Effector CD8-positive, alpha-beta T cell (primary cell): ENCODE data around the gene TFCP2L1.

Experiments used
- DNase-seq: peaks from one replicate; lab custom pipeline; 2025; lab: John Stamatoyannopoulos, UW

Gene TFCP2L1

DNA sequence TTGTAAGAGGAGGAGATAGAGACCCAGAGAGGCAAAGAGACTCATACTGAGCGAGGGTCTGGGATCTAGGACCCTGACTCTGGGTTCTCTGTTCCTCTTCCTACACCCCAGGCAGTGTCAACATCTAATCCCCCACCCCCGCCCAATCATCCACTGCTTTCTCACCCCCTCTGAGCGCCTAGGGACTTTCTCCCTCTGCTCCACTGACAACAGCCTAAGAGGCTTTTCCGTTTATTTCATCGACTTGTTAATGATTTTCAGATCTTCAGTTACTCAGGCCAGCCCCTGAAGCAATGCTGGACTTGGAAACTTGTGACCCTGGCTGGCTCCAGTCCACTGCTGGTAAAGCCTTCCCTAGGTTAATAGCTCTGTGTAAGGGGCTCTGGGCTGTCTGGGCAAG, 65.1 kb downstream of the TFCP2L1 start:
- no peak for DNase-seq

GRCh38 chr2:121218386-121218938, 66.5 kb downstream of the TFCP2L1 start:
- no peak for DNase-seq

- DNase-seq, result no peak
These were observed 67.4 kb downstream of the TFCP2L1 start for GRCh38 chr2:121217627-121218026.

- DNase-seq, result no peak
These were observed 70.7 kb downstream of the TFCP2L1 start for GRCh38 chr2:121214296-121214695.

GRCh38 chr2:121213386-121213785, 71.6 kb downstream of the TFCP2L1 start:
- DNase-seq, result no peak

DNA sequence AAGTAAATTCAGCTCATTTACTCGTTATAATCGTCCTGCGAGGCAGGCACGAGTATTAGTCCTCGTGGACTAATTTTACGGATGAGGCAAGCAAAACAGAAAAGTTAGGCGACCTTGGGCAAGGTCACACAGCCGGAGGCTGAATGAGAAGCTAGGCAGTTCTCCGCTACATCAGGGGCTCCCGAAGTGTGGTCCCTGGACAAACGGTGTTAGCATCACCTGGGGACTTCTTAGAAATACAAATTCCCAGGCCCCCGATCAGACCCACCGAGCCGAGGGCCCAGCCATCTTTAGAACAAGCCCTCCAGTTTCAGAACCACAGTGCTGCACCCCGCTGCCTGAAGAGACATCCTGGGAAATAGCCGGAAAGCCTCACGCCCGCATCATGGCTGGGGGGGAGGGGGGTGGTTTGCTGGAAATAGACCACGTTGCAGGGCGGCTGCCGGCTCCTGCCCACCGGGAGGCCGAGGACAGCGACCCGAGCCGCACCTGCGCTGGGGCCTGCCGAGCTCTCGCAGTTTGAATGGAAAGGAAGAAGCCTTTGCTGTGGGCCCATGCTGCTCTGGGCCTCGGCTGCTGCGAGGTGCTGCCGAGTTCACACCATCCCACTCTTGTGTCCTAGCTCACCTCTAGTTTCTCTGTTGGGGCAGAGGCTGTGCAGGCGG, 72.2 kb downstream of the TFCP2L1 start:
- DNase-seq, result no peak

DNA sequence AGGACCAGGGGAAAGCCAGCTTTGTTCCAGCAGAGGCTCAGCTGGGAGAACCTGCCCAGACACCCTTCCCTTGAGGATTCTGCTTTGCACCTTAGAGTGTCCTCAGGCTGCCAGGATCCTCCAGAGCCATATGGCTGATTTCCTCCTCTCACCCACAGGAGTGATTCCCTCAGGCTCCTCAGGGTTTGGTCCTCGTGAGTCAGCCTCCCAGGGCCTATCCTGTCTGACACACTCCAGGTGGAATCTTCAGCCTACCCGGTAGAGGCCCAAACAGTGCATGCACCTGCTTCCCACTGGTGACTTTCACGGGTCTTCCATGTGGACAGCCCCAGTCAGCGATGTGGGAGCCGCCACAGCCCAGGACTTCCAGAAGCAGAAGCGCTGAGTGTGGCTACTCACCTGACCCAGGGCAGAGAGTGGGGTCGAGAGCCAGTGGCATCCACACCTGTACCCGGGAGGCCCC, 73.3 kb downstream of the TFCP2L1 start:
- no peak for DNase-seq

DNA sequence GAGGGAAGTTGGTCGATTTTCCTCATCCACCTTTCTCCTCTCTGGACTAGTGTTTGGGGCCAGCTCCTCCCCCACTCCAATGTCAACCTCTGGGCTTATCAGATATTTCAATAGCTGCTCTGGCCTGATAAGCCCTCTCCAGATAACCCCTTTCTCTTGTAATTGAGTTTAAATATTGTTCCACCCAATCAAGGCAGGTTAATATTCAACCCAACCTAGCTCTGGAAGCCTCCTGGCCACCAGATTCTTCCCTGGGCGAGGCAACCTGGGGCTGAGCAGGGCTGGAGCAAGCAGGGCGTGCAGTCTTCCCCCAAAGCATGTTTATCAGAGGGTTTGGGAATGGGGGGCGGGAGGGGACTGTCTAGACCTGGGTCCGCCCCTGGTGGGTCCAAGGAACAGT, 73.8 kb downstream of the TFCP2L1 start:
- no peak for DNase-seq

DNA sequence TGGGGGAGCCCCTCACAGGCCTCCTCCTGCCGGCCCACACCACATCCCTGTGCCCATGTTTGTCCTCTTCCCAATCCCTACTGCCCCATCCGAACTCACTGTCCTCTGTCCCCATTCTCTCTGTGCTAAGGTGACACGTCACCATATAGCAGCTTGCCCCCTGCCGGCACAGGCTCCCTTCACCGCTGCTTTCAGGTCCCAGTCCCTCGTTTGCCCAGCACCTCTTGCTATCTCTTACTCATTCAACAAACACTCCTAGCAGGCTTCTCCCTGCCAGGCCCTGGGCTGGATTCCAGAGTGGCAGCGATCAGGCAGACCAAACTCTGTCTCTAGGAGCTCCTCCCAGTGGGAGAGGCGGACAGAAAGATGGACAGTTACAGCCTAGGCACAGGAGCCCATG, 74.3 kb downstream of the TFCP2L1 start:
- no peak for DNase-seq

DNA sequence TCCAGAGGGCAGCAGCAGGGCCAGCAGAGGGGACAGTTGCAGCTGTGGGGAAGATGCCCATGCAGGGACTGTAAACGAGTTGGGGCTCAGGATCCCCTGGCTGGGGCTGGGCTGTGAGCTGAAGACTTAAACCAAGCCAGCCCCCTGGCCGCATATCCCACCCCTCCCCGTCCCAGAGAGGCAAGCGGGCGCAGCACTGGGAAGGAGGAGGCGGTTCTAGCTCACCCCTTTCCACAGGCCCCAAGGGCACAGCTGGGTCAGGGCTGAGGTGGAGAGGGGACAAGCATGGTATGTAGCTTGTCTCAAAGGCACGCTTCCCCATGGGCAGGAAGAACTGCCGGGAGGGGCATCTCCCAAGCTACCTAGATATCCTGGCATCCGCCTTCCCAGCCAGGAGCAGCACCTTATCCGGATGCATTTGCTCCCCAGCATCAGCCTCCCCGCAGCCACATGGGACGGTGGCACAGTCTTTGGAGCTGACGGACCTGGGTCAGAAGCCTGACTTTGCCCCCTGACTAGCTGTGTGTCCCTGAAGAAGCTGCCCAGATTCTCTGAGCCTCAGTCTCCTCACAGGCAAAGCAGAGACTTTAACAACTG, 75.9 kb downstream of the TFCP2L1 start:
- no peak for DNase-seq

DNA sequence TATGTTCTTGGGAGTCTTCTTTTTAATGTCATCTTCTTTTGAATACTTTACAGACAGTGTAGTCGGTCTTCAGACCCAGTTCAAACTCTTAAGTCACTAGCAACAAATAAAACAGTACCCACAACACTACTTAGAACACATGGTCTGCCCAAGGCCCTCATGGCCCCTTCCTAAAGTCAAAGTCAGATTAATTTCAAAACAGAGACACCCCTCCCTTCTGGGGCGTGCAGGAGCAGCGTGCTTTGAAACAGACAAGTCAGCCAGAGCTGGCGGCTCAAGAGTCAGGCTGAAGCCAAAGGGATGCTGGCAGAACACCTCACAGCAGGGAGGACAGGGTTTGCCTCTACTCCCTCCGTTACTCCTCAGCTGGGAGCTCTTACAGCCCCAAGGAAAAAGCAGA, 77.5 kb downstream of the TFCP2L1 start:
- no peak for DNase-seq

- DNase-seq, result no peak
These were observed 79.6 kb downstream of the TFCP2L1 start for GRCh38 chr2:121205321-121205942.

- no peak for DNase-seq
These were observed 81.3 kb downstream of the TFCP2L1 start for GRCh38 chr2:121203591-121204249.

DNA sequence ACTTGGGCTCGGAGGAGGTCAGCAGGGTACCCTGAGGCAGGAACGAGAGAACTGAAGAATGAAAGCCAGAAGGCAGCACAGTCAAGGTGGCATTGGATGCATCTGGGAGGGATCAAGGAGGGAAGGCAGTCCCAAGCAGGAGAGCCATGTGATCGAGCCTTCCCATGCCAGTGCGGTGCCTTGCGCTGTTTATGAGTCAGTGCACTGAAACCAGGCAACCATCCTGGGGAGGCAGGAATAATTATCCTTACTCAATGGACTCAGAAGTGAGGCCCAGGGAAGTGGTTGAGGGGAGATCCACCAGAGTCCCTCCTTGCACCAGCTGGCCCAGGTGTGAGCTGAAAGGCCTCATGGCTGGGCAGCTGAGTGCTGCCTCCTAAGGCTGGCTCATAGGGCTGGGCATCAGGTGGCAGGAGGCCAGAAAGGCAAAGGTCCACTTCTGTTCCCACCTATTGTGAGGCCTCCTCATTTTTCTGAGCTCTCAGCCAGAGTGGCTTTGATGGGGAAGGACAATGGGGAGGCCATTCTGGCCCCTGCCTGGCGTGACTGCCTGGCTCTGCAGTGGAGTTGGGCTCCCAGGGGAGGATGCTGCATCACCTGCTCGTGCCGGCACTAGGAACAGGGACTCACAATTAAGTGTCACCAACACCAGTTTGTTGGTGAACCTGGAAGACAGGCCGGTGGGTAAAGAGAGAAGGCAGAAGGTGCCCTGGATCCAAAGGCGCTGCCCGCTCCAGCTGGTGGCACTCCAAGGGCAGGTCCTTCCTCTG, 82.3 kb downstream of the TFCP2L1 start:
- no peak for DNase-seq

DNA sequence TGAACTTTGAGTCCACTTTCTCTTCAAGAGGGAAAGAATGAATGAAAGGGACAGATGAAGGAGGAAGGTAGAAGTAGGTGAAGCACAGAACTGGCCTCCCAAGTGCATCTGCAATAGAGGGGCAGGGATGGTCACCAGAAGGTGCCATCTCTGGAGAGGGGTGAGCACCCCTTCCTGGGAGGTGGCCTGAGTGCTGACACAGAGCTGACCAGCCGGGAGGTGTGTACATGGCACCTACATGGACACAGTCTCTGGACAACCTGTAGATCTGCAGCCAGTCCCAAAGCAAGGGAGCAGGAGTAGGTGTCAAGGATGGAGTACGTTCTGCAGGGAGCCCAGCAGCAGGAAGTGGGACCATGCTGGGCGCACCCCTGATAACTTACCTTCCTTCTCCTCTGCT, 83.2 kb downstream of the TFCP2L1 start:
- no peak for DNase-seq

GRCh38 chr2:121200419-121201315, 84.3 kb downstream of the TFCP2L1 start:
- DNase-seq, result no peak

- no peak for DNase-seq
These were observed 85.0 kb downstream of the TFCP2L1 start for GRCh38 chr2:121200011-121200347.

DNA sequence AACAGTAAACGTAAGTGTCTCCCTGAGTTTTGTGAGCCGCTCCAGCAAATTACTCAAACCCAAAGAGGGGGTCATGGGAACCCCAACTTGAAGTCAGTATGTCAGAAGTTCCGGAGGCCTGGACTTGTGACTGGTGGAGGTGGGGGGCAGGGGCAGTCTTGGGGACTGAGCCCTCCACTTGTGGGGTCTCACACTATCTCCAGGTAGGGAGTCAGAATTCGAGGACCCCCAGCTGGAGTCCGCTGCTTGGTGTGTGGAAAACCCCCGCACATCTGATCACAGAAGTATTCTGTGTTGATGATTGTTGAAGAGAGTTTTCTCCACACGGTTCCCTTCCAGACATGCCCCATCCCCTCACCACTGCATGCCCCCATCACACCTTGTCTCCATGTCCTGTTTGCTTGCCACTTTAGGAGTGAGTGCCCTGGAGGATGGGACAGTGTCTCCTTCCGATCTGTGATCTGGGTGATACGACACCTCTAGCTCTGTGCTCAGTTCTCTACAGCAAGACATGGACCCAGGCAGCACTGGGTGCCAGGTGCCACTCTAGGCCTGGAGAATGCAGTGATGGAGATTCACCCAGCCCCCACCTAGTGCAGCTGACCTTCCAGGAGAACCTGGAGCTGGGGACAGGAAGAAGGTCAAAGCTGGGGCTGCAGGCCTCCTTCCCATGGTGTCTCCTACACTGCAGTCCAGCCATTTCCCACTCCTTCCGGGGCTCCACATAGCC, 85.6 kb downstream of the TFCP2L1 start:
- DNase-seq, result no peak

DNA sequence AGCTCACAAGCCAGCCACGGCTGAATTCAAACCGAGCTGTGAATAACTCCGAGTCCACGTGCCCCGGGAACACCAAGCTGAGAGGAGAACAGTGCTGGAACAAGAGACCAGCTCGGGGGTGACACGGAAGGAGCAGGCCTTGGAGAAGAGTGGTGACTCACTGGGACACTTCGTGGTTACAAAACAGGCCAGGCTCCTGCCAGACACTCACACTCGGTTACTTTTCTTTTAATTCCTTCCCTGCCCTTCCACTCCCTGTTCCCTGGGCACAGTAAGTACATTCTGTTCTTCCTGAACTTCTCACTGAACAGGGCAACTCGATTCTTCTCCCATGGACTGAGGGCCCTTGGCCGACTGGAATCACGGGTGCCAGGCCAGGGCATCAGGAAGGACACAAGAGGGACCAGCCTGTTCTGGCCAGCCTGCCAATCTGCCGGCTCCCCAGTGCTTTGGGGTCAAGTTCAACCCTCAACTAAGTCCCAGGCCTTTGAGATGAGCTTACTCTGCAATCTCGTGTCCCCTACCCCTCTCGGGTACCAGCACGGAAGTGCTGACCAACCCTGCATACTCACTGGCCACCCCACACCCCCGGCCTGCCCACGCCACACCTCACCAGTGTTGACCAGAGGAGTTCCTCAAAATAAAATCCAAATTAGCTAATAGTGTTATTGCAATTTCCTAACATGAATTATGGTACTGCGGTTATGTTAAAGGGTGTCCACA, 87.5 kb downstream of the TFCP2L1 start:
- no peak for DNase-seq

GRCh38 chr2:121196849-121197155, 88.2 kb downstream of the TFCP2L1 start:
- DNase-seq, result no peak
